Trophoblast cell (in vitro differentiated cells and primary cell): ENCODE measurements around the gene ANK2.

Source experiments
- DNase-seq, 2 donors: peaks; one replicate each; pipeline ENCODE4 v3.0.0-alpha.2; 2016
- H2AFZ ChIP-seq: 2 replicates; pipeline ENCODE4 v1.6.1; 2013; ENCODE audit warnings: low read length, moderate library complexity, mild to moderate bottlenecking; ENCODE audit not compliant: insufficient read depth, poor library complexity
- H2AK5ac ChIP-seq: 2 replicates; pipeline ENCODE4 v1.6.1; 2013; ENCODE audit warnings: mild to moderate bottlenecking, low read length
- H2BK120ac ChIP-seq: 2 replicates; pipeline ENCODE4 v1.6.1; 2013; ENCODE audit warnings: low read length, mild to moderate bottlenecking, moderate library complexity; ENCODE audit not compliant: insufficient read depth, poor library complexity
- H2BK12ac ChIP-seq: 2 replicates; pipeline ENCODE4 v1.6.1; 2013; ENCODE audit warnings: mild to moderate bottlenecking, low read length, moderate library complexity
- H2BK5ac ChIP-seq: 2 replicates; pipeline ENCODE4 v1.6.1; 2013; ENCODE audit warnings: low read length, low read depth, moderate library complexity, mild to moderate bottlenecking; ENCODE audit not compliant: poor library complexity
- H3K14ac ChIP-seq: 2 replicates; pipeline ENCODE4 v1.6.1; 2013; ENCODE audit warnings: mild to moderate bottlenecking, low read length
- H3K18ac ChIP-seq: 2 replicates; pipeline ENCODE4 v1.6.1; 2013; ENCODE audit warnings: mild to moderate bottlenecking, low read length
- H3K23ac ChIP-seq: 2 replicates; pipeline ENCODE4 v1.6.1; 2013; ENCODE audit warnings: low read length
- H3K27ac ChIP-seq: 2 replicates; pipeline ENCODE4 v1.5.1; 2013; ENCODE audit warnings: low read depth, mild to moderate bottlenecking, inconsistent platforms, low read length, moderate library complexity
- H3K27me3 ChIP-seq: 2 replicates; pipeline ENCODE4 v1.6.1; 2013; ENCODE audit warnings: inconsistent platforms, mild to moderate bottlenecking, low read length, moderate library complexity; ENCODE audit not compliant: insufficient read depth
- H3K36me3 ChIP-seq, 2 experiments: 1 replicate in 1 of 2; 2 replicates in 1 of 2; pipeline ENCODE4 v1.6.1; 2013; ENCODE audit warnings: low read length in 2 of 2, mild to moderate bottlenecking in 2 of 2, moderate library complexity in 1 of 2; ENCODE audit not compliant: insufficient read depth in 2 of 2, control insufficient read depth in 1 of 2
- H3K4ac ChIP-seq: 2 replicates; pipeline ENCODE4 v1.6.1; 2013; ENCODE audit warnings: low read depth, mild to moderate bottlenecking, low read length, moderate library complexity
- H3K4me1 ChIP-seq, 2 experiments: 1 replicate in 1 of 2; 2 replicates in 1 of 2; pipeline ENCODE4 v1.6.1; 2013; ENCODE audit warnings: low read length in 2 of 2, mild to moderate bottlenecking in 2 of 2, moderate library complexity in 1 of 2; ENCODE audit not compliant: insufficient read depth in 2 of 2, control insufficient read depth in 1 of 2
- H3K4me2 ChIP-seq: 2 replicates; pipeline ENCODE4 v1.6.1; 2013; ENCODE audit warnings: inconsistent platforms, mild to moderate bottlenecking, low read length, moderate library complexity
- H3K4me3 ChIP-seq: 2 replicates; pipeline ENCODE4 v1.5.1; 2013; ENCODE audit warnings: mild to moderate bottlenecking, low read depth, low read length, inconsistent platforms
- H3K79me1 ChIP-seq: one replicate; pipeline ENCODE4 v1.6.1; 2013; ENCODE audit warnings: low read length
- H3K79me2 ChIP-seq: 2 replicates; pipeline ENCODE4 v1.6.1; 2013; ENCODE audit warnings: low read length, mild to moderate bottlenecking; ENCODE audit not compliant: control insufficient read depth, insufficient read depth, poor library complexity
- H3K9ac ChIP-seq: 2 replicates; pipeline ENCODE4 v1.6.1; 2013; ENCODE audit warnings: mild to moderate bottlenecking, low read length
- H3K9me3 ChIP-seq: 2 replicates; pipeline ENCODE4 v1.6.1; 2013; ENCODE audit warnings: low read depth, mild to moderate bottlenecking, control low read depth, inconsistent platforms, low read length; ENCODE audit not compliant: insufficient read depth
- H4K12ac ChIP-seq: 2 replicates; pipeline ENCODE4 v1.6.1; 2013; ENCODE audit warnings: low read depth, mild to moderate bottlenecking, low read length, moderate library complexity
- H4K8ac ChIP-seq: 2 replicates; pipeline ENCODE4 v1.6.1; 2013; ENCODE audit warnings: low read depth, mild to moderate bottlenecking, low read length, moderate library complexity
- H4K91ac ChIP-seq: one replicate; pipeline ENCODE4 v1.6.1; 2013; ENCODE audit warnings: low read depth, mild to moderate bottlenecking, low read length, moderate library complexity
- WGBS: extraction: QIAGEN DNeasy Blood & Tissue Kit; methylation state at CpG from one replicate; pipeline ENCODE4 v1.1.7; 2013; ENCODE audit warnings: missing lambda C conversion rate; ENCODE audit not compliant: insufficient read length, insufficient coverage; ENCODE audit errors: extremely low coverage; 5-methylcytosine and 5-hydroxymethylcytosine counted together

The ANK2 gene

DNA sequence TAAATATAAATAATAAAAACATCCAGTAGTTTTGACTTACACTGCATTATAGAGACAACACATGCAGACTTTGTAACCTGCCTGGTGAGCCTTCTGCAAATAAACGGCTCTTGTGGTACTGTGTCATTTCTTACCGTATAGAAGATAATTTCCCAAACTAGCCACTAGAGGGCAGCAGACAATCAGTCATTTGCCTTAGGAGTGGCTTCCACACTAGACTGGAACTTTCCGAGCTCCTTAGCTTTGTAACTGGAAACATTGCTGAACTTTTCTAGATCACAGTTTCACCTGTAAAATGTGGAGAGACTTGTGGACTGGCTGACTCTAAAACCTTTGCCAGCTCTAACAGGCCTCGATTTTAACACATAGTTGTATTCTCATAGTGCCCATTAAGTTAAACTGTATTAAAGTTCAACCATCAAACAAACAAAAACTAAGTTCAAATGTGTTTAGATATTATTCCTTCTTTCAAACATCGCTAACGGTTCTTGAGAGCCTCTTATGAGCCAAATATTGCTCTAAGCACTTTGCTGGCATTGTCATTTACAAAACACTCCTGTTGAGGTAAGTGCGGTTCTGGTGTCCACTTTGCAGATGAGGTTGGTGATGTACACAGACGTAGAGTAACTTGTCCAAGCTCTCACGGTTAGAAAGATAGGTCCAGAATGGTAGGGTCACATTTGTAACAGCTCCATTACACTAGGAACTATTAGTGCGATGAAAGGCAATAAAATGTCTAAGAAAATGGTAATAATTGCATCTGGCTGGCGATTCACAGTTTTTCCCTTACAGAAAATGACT is 345.5 kb downstream of the ANK2 start:
- peak; percentile 48 to 95 for DNase-seq
- no CpG with 5 or more reads among the region's 11 CpGs for WGBS
- no peak overlapping the region for H4K91ac ChIP-seq
- no peaks in the 10 kb centered on the region for H3K9me3 ChIP-seq
- H4K8ac ChIP-seq, result no peak overlapping the region
- H3K4me3 ChIP-seq, result no peak overlapping the region
- H2AFZ ChIP-seq, result no peak overlapping the region
- peaks cover 8 to 9% of the 10 kb centered on the region in 2 experiments for H3K4me1 ChIP-seq
- no peaks in the 10 kb centered on the region for H3K79me2 ChIP-seq
- H3K4me2 ChIP-seq, result no peak overlapping the region
- H3K23ac ChIP-seq, result no peak overlapping the region
- H3K79me1 ChIP-seq, result peaks cover 6% of the 10 kb centered on the region
- no peak overlapping the region for H3K18ac ChIP-seq
- no peak overlapping the region for H3K4ac ChIP-seq
- H3K27ac ChIP-seq, result no peak overlapping the region
- H3K14ac ChIP-seq, result no peak overlapping the region
- H2BK120ac ChIP-seq, result no peak overlapping the region
- H3K36me3 ChIP-seq, result no peaks in the 10 kb centered on the region
- no peak overlapping the region for H2BK12ac ChIP-seq
- H2AK5ac ChIP-seq, result no peak overlapping the region
- no peaks in the 10 kb centered on the region for H3K27me3 ChIP-seq
- no peak overlapping the region for H4K12ac ChIP-seq
- H3K9ac ChIP-seq, result no peak overlapping the region
- H2BK5ac ChIP-seq, result no peak overlapping the region

DNA sequence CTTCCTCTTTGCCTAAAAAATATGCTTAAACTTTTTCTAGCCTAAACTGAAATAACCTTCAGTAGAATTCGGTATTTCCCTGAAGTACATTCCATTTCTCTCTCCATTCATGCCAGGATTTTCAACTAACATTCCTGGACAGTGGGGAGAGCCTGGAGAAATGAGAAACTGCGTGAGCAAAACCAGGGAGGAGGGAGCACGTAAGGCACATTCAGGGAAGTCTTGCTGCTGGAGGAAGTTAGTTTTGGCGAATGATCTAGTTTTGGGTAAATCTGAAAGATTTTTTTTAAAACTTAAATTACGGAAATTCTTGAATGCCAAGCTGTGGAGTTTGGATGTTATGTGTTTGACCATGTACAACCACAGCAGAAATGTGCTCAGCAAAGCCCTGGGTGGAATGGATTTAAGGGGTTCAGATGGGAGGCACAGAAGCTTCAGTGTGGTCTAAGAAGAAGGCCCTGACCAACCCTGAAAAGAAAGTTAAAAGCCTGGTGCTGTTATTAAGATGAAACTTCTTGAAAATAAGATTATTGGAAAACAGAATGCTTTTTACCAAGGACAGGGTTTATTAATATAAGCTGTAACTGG is 347.8 kb downstream of the ANK2 start:
- Histone ChIP-seq H4K91ac (peak overlapping the region; percentile 31), H3K9me3 (no peaks in the 10 kb centered on the region), H3K36me3 (no peaks in the 10 kb centered on the region), H3K27ac (peak overlapping the region; percentile 33), H3K18ac (no peak overlapping the region), H4K8ac (peak overlapping the region; percentile 35), H3K27me3 (no peaks in the 10 kb centered on the region), H2AFZ (no peak overlapping the region), H3K79me1 (peaks cover 6% of the 10 kb centered on the region), H3K23ac (no peak overlapping the region), H3K4me1 (peaks cover 8 to 9% of the 10 kb centered on the region in 2 experiments), H4K12ac (no peak overlapping the region), H3K9ac (no peak overlapping the region), H2BK5ac (no peak overlapping the region), H2BK12ac (no peak overlapping the region), H3K14ac (no peak overlapping the region), H2BK120ac (no peak overlapping the region), H2AK5ac (no peak overlapping the region), H3K4me2 (no peak overlapping the region), H3K4me3 (no peak overlapping the region), H3K4ac (no peak overlapping the region), H3K79me2 (no peaks in the 10 kb centered on the region)
- DNase-seq, result no peak
- no CpG with 5 or more reads among the region's 5 CpGs for WGBS

DNA sequence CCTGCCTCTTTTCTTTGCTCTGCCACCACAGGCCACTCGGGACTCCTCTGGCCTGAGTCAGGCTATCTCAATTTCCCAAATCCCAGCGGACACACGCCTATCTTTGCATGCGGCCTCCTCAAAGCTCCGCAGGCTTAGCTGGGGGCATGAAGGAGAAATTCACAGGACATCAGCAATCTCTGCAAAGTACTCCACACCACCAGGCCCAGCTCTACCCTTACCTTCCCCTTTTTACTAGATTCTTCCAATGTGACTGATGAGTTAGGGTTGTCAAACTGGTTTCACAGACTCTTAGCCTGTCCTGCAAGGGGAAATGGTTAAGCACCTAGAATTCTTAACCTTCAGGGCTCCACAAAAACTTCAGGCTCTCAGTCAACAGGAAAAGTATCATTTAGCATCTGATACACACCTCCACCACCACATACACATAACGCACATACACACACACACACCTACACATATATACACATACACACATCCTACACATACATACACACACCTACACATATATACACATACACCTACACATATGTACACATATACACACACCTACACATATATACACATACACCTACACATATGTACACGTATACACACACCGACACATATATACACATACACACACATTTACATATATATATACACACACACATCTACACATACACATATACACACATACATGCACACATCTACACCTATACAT is 349.1 kb downstream of the ANK2 start:
- H4K12ac ChIP-seq, result no peak overlapping the region
- H3K4ac ChIP-seq, result no peak overlapping the region
- H2BK5ac ChIP-seq, result no peak overlapping the region
- no peak overlapping the region for H3K14ac ChIP-seq
- H3K9me3 ChIP-seq, result no peaks in the 10 kb centered on the region
- H3K36me3 ChIP-seq, result no peaks in the 10 kb centered on the region
- no peak overlapping the region for H2BK120ac ChIP-seq
- H2AFZ ChIP-seq, result peak overlapping the region; percentile 14
- no peak overlapping the region for H3K18ac ChIP-seq
- H3K4me2 ChIP-seq, result peak overlapping the region; percentile 15
- no peak overlapping the region for H3K23ac ChIP-seq
- no CpG with 5 or more reads among the region's 8 CpGs for whole genome bisulfite sequencing
- H4K8ac ChIP-seq, result no peak overlapping the region
- peak overlapping the region; percentile 72 for H3K27ac ChIP-seq
- H3K79me2 ChIP-seq, result no peaks in the 10 kb centered on the region
- peaks cover 8 to 9% of the 10 kb centered on the region in 2 experiments for H3K4me1 ChIP-seq
- no peak overlapping the region for H3K4me3 ChIP-seq
- H3K79me1 ChIP-seq, result peaks cover 6% of the 10 kb centered on the region
- H3K9ac ChIP-seq, result no peak overlapping the region
- H2AK5ac ChIP-seq, result no peak overlapping the region
- H2BK12ac ChIP-seq, result no peak overlapping the region
- peak; percentile 71 to 80 for DNase-seq
- no peak overlapping the region for H4K91ac ChIP-seq
- H3K27me3 ChIP-seq, result no peaks in the 10 kb centered on the region

GRCh38 chr4:113404167-113404571 is 354.7 kb downstream of the ANK2 start:
- WGBS, result no CpG with 5 or more reads among the region's 4 CpGs
- no peaks in the 10 kb centered on the region for H3K79me2 ChIP-seq
- H3K23ac ChIP-seq, result no peak overlapping the region

More at GRCh38 chr4:113404167-113404571, 354.7 kb downstream of the ANK2 start:
- Histone ChIP-seq H2AK5ac (no peak overlapping the region), H2BK5ac (no peak overlapping the region), H3K79me1 (no peaks in the 10 kb centered on the region), H3K36me3 (no peaks in the 10 kb centered on the region), H3K9me3 (peaks cover 1% of the 10 kb centered on the region), H3K4ac (no peak overlapping the region), H3K4me2 (no peak overlapping the region), H2AFZ (no peak overlapping the region), H3K9ac (no peak overlapping the region), H3K27me3 (no peaks in the 10 kb centered on the region), H3K27ac (no peak overlapping the region), H3K4me3 (no peak overlapping the region), H2BK120ac (no peak overlapping the region), H4K8ac (no peak overlapping the region), H4K12ac (no peak overlapping the region), H3K4me1 (no peaks in the 10 kb centered on the region), H3K18ac (no peak overlapping the region), H3K14ac (no peak overlapping the region), H2BK12ac (no peak overlapping the region), H4K91ac (no peak overlapping the region)
- DNase-seq, result no peak
